GM13976 (cell line): ENCODE measurements around the gene ECM2.

Experiments used
- DNase-seq: peaks from one replicate; pipeline ENCODE4 v3.0.0; 2012; ENCODE audit warnings: low spot score
- CTCF ChIP-seq: IDR thresholded peaks from 2 replicates; pipeline ENCODE4 v1.5.1; 2012; ENCODE audit warnings: borderline replicate concordance, mild to moderate bottlenecking; ENCODE audit not compliant: insufficient read depth; ENCODE audit errors: extremely low read depth, missing control alignments, control extremely low read depth
- in situ Hi-C: fragments of 300-500 bp; cut with MboI; formaldehyde crosslinking; loops from one replicate; pipeline ENCODE4 v1.12.0; 2022; ENCODE audit warnings: low sequenced_read_pairs, mixed read lengths, inconsistent platforms; ENCODE audit not compliant: unreplicated experiment

The ECM2 gene

GRCh38 chr9:92503156-92503555, 32.6 kb downstream of the ECM2 start:
- DNase-seq: no peak
- in situ Hi-C loops: no loop called here
- TF ChIP-seq CTCF: no peak

GRCh38 chr9:92501671-92502393, 34.0 kb downstream of the ECM2 start:
- peak; percentile 35 for DNase-seq
- in situ Hi-C loops: no loop called here
- peak; percentile 17 for TF ChIP-seq CTCF

- no peak for TF ChIP-seq CTCF
These were observed 35.1 kb downstream of the ECM2 start for GRCh38 chr9:92500725-92501124.

GRCh38 chr9:92499701-92500100, 36.1 kb downstream of the ECM2 start:
- in situ Hi-C loops: loop anchor here (25.0 kb wide), 1 partner anchor 288 kb away; no protein-coding TSS in a partner anchor
- TF ChIP-seq CTCF: no peak

More at GRCh38 chr9:92500725-92501124, 35.1 kb downstream of the ECM2 start:
- in situ Hi-C loops: no loop called here
- no peak for DNase-seq

GRCh38 chr9:92496396-92497176, 39.2 kb downstream of the ECM2 start:
- no peak for DNase-seq
- in situ Hi-C loops: loop anchor here (25.0 kb wide), 1 partner anchor 291 kb away; no protein-coding TSS in a partner anchor
- TF ChIP-seq CTCF: no peak

More at GRCh38 chr9:92499701-92500100, 36.1 kb downstream of the ECM2 start:
- no peak for DNase-seq

GRCh38 chr9:92494856-92495255, 40.9 kb downstream of the ECM2 start:
- no peak for TF ChIP-seq CTCF
- no peak for DNase-seq

More at GRCh38 chr9:92494856-92495255, 40.9 kb downstream of the ECM2 start:
- in situ Hi-C loops: loop anchor here (25.0 kb wide), 1 partner anchor 292 kb away; no protein-coding TSS in a partner anchor
